Measurements from ENCODE around the gene DIS3L.
"Not testable (repeated sequence)": the region's sequence is repeated elsewhere in the genome, so short reads cannot be mapped to it uniquely, and the experiment has no call there.

The DIS3L gene

GRCh38 chr15:66294932-66295235 lies 1.5 kb downstream of the DIS3L start:
- Histone ChIP-seq H3K9ac (ENCODE audit: low read depth, low read length) (no peak overlapping the region), H3K36me3 (ENCODE audit: control insufficient read depth, insufficient read depth, low read length) (no peaks in the 10 kb centered on the region), H3K4me3 (ENCODE audit: low read depth, low read length) (peak overlapping the region; percentile 70), H3K9me3 (ENCODE audit: control insufficient read depth, insufficient read depth, low read length) (no peaks in the 10 kb centered on the region), H3K27ac (ENCODE audit: low read depth, low read length) (peak overlapping the region; percentile 87), H3K27me3 (ENCODE audit: control insufficient read depth, insufficient read depth, low read length) (no peaks in the 10 kb centered on the region), H3K4me1 (ENCODE audit: control insufficient read depth, insufficient read depth, low read length) (peaks cover 19% of the 10 kb centered on the region)

- no peak overlapping the region for H3K9ac ChIP-seq (ENCODE audit: low read depth, low read length)
- no peak overlapping the region for H3K27ac ChIP-seq (ENCODE audit: low read depth, low read length)
- H3K27me3 ChIP-seq (ENCODE audit: control insufficient read depth, insufficient read depth, low read length): no peaks in the 10 kb centered on the region
- no peaks in the 10 kb centered on the region for H3K9me3 ChIP-seq (ENCODE audit: control insufficient read depth, insufficient read depth, low read length)
- H3K4me3 ChIP-seq (ENCODE audit: low read depth, low read length): no peak overlapping the region
- H3K4me1 ChIP-seq (ENCODE audit: control insufficient read depth, insufficient read depth, low read length): peaks cover 19% of the 10 kb centered on the region
- no peaks in the 10 kb centered on the region for H3K36me3 ChIP-seq (ENCODE audit: control insufficient read depth, insufficient read depth, low read length)
Observed at GRCh38 chr15:66296186-66296585, 2.8 kb downstream of the DIS3L start.

GRCh38 chr15:66298803-66299251 lies 5.5 kb downstream of the DIS3L start:
- Histone ChIP-seq H3K27me3 (ENCODE audit: control insufficient read depth, insufficient read depth, low read length) (no peaks in the 10 kb centered on the region), H3K9me3 (ENCODE audit: control insufficient read depth, insufficient read depth, low read length) (no peaks in the 10 kb centered on the region), H3K36me3 (ENCODE audit: control insufficient read depth, insufficient read depth, low read length) (no peaks in the 10 kb centered on the region), H3K27ac (ENCODE audit: low read depth, low read length) (no peak overlapping the region), H3K4me3 (ENCODE audit: low read depth, low read length) (no peak overlapping the region), H3K4me1 (ENCODE audit: control insufficient read depth, insufficient read depth, low read length) (peaks cover 23% of the 10 kb centered on the region), H3K9ac (ENCODE audit: low read depth, low read length) (no peak overlapping the region)

GRCh38 chr15:66302489-66303278 lies 9.3 kb downstream of the DIS3L start:
- Histone ChIP-seq H3K27ac (ENCODE audit: low read depth, low read length) (no peak overlapping the region), H3K9ac (ENCODE audit: low read depth, low read length) (no peak overlapping the region), H3K4me1 (ENCODE audit: control insufficient read depth, insufficient read depth, low read length) (peaks cover 10% of the 10 kb centered on the region), H3K36me3 (ENCODE audit: control insufficient read depth, insufficient read depth, low read length) (0 out of 2 replicates have a peak, but pooled peaks cover 4% of the 10 kb centered on the region), H3K4me3 (ENCODE audit: low read depth, low read length) (no peak overlapping the region), H3K27me3 (ENCODE audit: control insufficient read depth, insufficient read depth, low read length) (no peaks in the 10 kb centered on the region), H3K9me3 (ENCODE audit: control insufficient read depth, insufficient read depth, low read length) (no peaks in the 10 kb centered on the region)

GRCh38 chr15:66304425-66304824 lies 11.1 kb downstream of the DIS3L start:
- H3K4me3 ChIP-seq (ENCODE audit: low read depth, low read length); H3K27me3 ChIP-seq (ENCODE audit: control insufficient read depth, insufficient read depth, low read length); H3K9me3 ChIP-seq (ENCODE audit: control insufficient read depth, insufficient read depth, low read length); H3K27ac ChIP-seq (ENCODE audit: low read depth, low read length); H3K9ac ChIP-seq (ENCODE audit: low read depth, low read length): not testable (repeated sequence)
- peaks cover 18% of the 10 kb centered on the region for H3K36me3 ChIP-seq (ENCODE audit: control insufficient read depth, insufficient read depth, low read length)
- H3K4me1 ChIP-seq (ENCODE audit: control insufficient read depth, insufficient read depth, low read length): peaks cover 10% of the 10 kb centered on the region

GRCh38 chr15:66306381-66306780 lies 13.0 kb downstream of the DIS3L start:
- Histone ChIP-seq H3K27me3 (ENCODE audit: control insufficient read depth, insufficient read depth, low read length) (no peaks in the 10 kb centered on the region), H3K27ac (ENCODE audit: low read depth, low read length) (no peak overlapping the region), H3K36me3 (ENCODE audit: control insufficient read depth, insufficient read depth, low read length) (peaks cover 33% of the 10 kb centered on the region), H3K4me1 (ENCODE audit: control insufficient read depth, insufficient read depth, low read length) (peaks cover 10% of the 10 kb centered on the region), H3K4me3 (ENCODE audit: low read depth, low read length) (no peak overlapping the region), H3K9ac (ENCODE audit: low read depth, low read length) (no peak overlapping the region), H3K9me3 (ENCODE audit: control insufficient read depth, insufficient read depth, low read length) (no peaks in the 10 kb centered on the region)

GRCh38 chr15:66308531-66308930 lies 15.2 kb downstream of the DIS3L start:
- H3K27ac ChIP-seq (ENCODE audit: low read depth, low read length): no peak overlapping the region
- H3K36me3 ChIP-seq (ENCODE audit: control insufficient read depth, insufficient read depth, low read length): peaks cover 42% of the 10 kb centered on the region
- H3K4me3 ChIP-seq (ENCODE audit: low read depth, low read length): no peak overlapping the region
- H3K9me3 ChIP-seq (ENCODE audit: control insufficient read depth, insufficient read depth, low read length): no peaks in the 10 kb centered on the region
- H3K4me1 ChIP-seq (ENCODE audit: control insufficient read depth, insufficient read depth, low read length): peaks cover 6% of the 10 kb centered on the region; the same call in 1 of the 2 replicates
- no peak overlapping the region for H3K9ac ChIP-seq (ENCODE audit: low read depth, low read length)
- H3K27me3 ChIP-seq (ENCODE audit: control insufficient read depth, insufficient read depth, low read length): no peaks in the 10 kb centered on the region

GRCh38 chr15:66309828-66310227 lies 16.5 kb downstream of the DIS3L start:
- no peak overlapping the region for H3K27ac ChIP-seq (ENCODE audit: low read depth, low read length)
- H3K4me3 ChIP-seq (ENCODE audit: low read depth, low read length): no peak overlapping the region
- no peaks in the 10 kb centered on the region for H3K27me3 ChIP-seq (ENCODE audit: control insufficient read depth, insufficient read depth, low read length)
- H3K9me3 ChIP-seq (ENCODE audit: control insufficient read depth, insufficient read depth, low read length): no peaks in the 10 kb centered on the region
- H3K9ac ChIP-seq (ENCODE audit: low read depth, low read length): no peak overlapping the region
- peaks cover 6% of the 10 kb centered on the region; the same call in 1 of the 2 replicates for H3K4me1 ChIP-seq (ENCODE audit: control insufficient read depth, insufficient read depth, low read length)
- H3K36me3 ChIP-seq (ENCODE audit: control insufficient read depth, insufficient read depth, low read length): peaks cover 54% of the 10 kb centered on the region

GRCh38 chr15:66310786-66311185 lies 17.4 kb downstream of the DIS3L start:
- H3K4me3 ChIP-seq (ENCODE audit: low read depth, low read length): no peak overlapping the region
- peaks cover 62% of the 10 kb centered on the region for H3K36me3 ChIP-seq (ENCODE audit: control insufficient read depth, insufficient read depth, low read length)
- H3K4me1 ChIP-seq (ENCODE audit: control insufficient read depth, insufficient read depth, low read length): peaks cover 6% of the 10 kb centered on the region; the same call in 1 of the 2 replicates
- no peaks in the 10 kb centered on the region for H3K27me3 ChIP-seq (ENCODE audit: control insufficient read depth, insufficient read depth, low read length)
- H3K27ac ChIP-seq (ENCODE audit: low read depth, low read length): no peak overlapping the region
- no peaks in the 10 kb centered on the region for H3K9me3 ChIP-seq (ENCODE audit: control insufficient read depth, insufficient read depth, low read length)
- H3K9ac ChIP-seq (ENCODE audit: low read depth, low read length): no peak overlapping the region

GRCh38 chr15:66312144-66312543 lies 18.8 kb downstream of the DIS3L start:
- Histone ChIP-seq H3K27me3 (ENCODE audit: control insufficient read depth, insufficient read depth, low read length) (no peaks in the 10 kb centered on the region), H3K9ac (ENCODE audit: low read depth, low read length) (no peak overlapping the region), H3K9me3 (ENCODE audit: control insufficient read depth, insufficient read depth, low read length) (no peaks in the 10 kb centered on the region), H3K4me3 (ENCODE audit: low read depth, low read length) (no peak overlapping the region), H3K36me3 (ENCODE audit: control insufficient read depth, insufficient read depth, low read length) (peaks cover 71% of the 10 kb centered on the region), H3K4me1 (ENCODE audit: control insufficient read depth, insufficient read depth, low read length) (no peaks in the 10 kb centered on the region), H3K27ac (ENCODE audit: low read depth, low read length) (no peak overlapping the region)

GRCh38 chr15:66323312-66323928 lies 30.1 kb downstream of the DIS3L start:
- peaks cover 76% of the 10 kb centered on the region for H3K36me3 ChIP-seq (ENCODE audit: control insufficient read depth, insufficient read depth, low read length)
- H3K4me3 ChIP-seq (ENCODE audit: low read depth, low read length): no peak overlapping the region
- H3K9me3 ChIP-seq (ENCODE audit: control insufficient read depth, insufficient read depth, low read length): no peaks in the 10 kb centered on the region
- H3K9ac ChIP-seq (ENCODE audit: low read depth, low read length): no peak overlapping the region
- H3K27ac ChIP-seq (ENCODE audit: low read depth, low read length): no peak overlapping the region
- no peaks in the 10 kb centered on the region for H3K4me1 ChIP-seq (ENCODE audit: control insufficient read depth, insufficient read depth, low read length)
- no peaks in the 10 kb centered on the region for H3K27me3 ChIP-seq (ENCODE audit: control insufficient read depth, insufficient read depth, low read length)
